ENCODE results near the gene TRAPPC2L. TPM values are rescaled to one million over a fixed set of nuclear protein-coding genes. Genes with fewer than 3 reads are reported as not detected.
"Not testable (repeated sequence)": the region's sequence is repeated elsewhere in the genome, so short reads cannot be mapped to it uniquely, and the experiment has no call there.

The TRAPPC2L gene
- total RNA-seq, 1 donor from 2014 or later = 56.5 TPM

DNA sequence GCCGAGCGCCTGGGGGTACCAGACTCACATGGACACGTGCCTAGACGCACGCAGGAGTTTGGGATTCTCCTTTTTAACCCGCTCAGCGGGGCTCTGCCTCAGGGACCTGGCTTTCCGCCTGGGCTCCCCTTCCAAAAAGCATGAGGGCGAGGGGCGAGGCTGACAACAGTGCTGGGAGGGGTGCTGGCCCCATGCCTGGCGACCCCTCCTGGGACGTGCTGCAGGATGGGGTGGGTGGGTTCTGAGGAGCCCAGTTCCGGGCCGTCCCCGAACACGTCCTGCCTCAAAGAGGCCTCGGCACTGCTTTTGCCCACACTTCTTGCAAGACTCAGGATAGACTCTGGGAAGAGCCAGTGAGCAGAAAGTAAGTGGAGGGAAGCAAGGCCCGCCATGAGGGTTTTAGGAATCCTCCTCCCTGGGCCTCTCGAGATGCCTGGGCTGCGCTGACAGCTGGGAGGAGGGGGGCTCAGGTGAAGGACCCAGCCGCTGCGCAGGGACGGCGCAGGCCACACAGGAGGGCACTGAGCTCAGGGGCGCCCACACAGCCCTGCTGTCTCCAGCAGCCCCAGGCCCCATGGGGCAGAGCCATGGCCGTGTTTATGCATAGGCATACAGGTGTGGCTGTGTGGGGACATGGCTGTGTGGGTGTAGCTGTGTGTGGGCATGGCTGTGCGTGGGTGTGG is 24.9 kb downstream of the TRAPPC2L start:
- intact Hi-C loops (cut with micrococcal nuclease) = no loop called here
- H3K27me3 Mint-ChIP-seq (ENCODE audit: low read depth) = no peaks in the 10 kb centered on the region
- H3K4me1 Mint-ChIP-seq (ENCODE audit: low read depth) = peaks cover 6% of the 10 kb centered on the region
- H3K27ac Mint-ChIP-seq = no peak overlapping the region
- no peaks in the 10 kb centered on the region for H3K9me3 Mint-ChIP-seq
- H3K36me3 Mint-ChIP-seq (ENCODE audit: low read depth) = no peaks in the 10 kb centered on the region
- no peak for DNase-seq (ENCODE audit: low spot score)
- no peak overlapping the region for H3K4me3 Mint-ChIP-seq (ENCODE audit: low read depth)

DNA sequence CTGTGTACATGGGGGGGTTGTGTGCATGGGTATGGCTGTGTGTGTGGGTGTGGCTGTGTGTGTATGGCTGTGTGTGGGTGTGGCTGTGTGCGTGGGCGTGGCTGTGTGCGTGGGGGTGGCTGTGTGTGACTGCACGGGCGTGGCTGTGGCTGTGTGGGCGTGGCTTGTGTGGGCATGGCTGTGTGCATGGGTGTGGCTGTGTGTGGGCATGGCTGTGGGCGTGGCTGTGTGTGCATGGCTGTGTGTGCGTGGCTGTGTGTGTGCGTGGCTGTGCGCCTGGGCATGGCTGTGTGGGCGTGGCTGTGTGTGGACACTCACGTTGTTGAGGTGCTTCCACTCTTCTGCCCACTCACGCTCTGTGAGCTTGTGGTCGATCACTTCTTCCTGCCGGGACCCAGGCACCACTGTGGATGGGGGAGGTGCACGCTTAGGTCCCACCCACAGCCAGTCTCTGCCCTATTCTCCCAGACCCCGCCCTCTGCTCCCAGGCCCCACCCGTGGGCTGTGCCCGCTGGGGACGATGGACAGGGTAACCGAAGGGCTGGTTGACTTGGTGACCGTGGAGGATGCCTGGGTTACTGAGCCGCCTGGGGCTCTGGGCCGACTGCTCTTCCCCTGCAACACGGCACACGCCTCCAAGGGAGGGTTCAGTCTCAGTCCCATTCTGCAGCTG is 25.6 kb downstream of the TRAPPC2L start:
- Mint-ChIP-seq H3K4me3 (ENCODE audit: low read depth) (no peak overlapping the region), H3K36me3 (ENCODE audit: low read depth) (no peaks in the 10 kb centered on the region), H3K4me1 (ENCODE audit: low read depth) (peaks cover 6% of the 10 kb centered on the region), H3K9me3 (no peaks in the 10 kb centered on the region), H3K27ac (no peak overlapping the region), H3K27me3 (ENCODE audit: low read depth) (no peaks in the 10 kb centered on the region)
- DNase-seq (ENCODE audit: low spot score) = peak; percentile 15
- intact Hi-C loops (cut with micrococcal nuclease) = no loop called here

DNA sequence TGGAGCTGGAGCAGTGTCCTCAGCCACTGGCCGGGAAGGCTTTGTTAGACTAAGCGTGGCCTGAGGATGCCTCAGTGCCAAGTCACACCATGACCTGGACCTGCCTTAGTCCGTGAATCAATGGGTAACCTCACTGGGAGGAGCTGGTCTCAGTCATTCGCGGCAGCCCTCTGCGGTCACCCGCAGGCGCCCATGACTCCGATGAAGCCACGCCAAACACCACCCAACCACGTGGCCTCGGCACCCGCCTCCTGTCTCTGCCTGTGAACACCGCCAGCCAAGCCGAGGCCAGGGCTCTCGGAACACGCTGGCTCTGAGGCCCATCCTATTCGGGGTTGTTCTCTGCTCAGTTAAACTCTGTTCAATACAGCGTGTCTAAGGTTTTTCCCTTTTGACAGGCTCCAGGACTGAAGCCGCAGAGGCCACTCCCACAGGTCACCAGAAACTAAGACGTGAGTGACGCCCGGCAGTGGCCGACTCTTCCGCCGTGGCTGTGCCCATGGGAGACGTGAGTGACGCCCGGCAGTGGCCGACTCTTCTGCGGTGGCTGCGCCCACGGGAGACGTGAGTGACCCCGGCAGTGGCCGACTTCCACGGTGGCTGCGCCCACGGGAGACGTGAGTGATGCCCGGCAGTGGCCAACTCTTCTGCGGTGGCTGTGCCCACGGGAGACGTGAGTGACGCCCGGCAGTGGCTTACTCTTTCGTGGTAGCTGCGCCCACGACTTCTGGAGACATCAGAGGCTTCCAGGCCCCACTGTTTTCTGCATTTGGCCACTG is 26.4 kb downstream of the TRAPPC2L start:
- no peaks in the 10 kb centered on the region for H3K36me3 Mint-ChIP-seq (ENCODE audit: low read depth)
- H3K4me3 Mint-ChIP-seq (ENCODE audit: low read depth) = no peak overlapping the region
- H3K9me3 Mint-ChIP-seq = no peaks in the 10 kb centered on the region
- no peak overlapping the region for H3K27ac Mint-ChIP-seq
- DNase-seq (ENCODE audit: low spot score) = no peak
- H3K4me1 Mint-ChIP-seq (ENCODE audit: low read depth) = peaks cover 6% of the 10 kb centered on the region
- intact Hi-C loops (cut with micrococcal nuclease) = no loop called here
- no peaks in the 10 kb centered on the region for H3K27me3 Mint-ChIP-seq (ENCODE audit: low read depth)

DNA sequence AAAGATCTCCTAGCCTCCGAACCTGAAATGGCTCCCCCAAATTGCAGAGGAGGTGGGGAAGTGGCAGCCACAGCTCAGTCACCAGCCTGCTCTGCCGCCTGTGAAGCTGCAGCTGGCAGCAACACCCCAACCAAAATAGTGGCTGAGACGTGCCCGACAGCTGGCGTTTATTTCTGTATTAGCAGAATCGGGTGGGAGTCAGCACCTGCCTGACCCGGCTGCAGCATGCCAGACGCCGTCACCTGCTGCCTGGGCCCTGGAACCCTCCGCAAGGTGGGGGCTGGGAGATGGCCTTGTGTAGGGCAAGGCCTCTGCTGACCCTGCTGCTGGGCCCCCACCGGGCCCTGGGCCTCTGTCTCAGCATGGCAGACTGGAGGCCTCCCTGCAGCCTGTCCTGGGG is 27.0 kb downstream of the TRAPPC2L start:
- Mint-ChIP-seq H3K4me1 (ENCODE audit: low read depth) (peaks cover 6% of the 10 kb centered on the region), H3K4me3 (ENCODE audit: low read depth) (no peak overlapping the region), H3K36me3 (ENCODE audit: low read depth) (no peaks in the 10 kb centered on the region), H3K27me3 (ENCODE audit: low read depth) (no peaks in the 10 kb centered on the region), H3K9me3 (no peaks in the 10 kb centered on the region), H3K27ac (no peak overlapping the region)
- intact Hi-C loops (cut with micrococcal nuclease) = no loop called here
- DNase-seq (ENCODE audit: low spot score) = no peak

DNA sequence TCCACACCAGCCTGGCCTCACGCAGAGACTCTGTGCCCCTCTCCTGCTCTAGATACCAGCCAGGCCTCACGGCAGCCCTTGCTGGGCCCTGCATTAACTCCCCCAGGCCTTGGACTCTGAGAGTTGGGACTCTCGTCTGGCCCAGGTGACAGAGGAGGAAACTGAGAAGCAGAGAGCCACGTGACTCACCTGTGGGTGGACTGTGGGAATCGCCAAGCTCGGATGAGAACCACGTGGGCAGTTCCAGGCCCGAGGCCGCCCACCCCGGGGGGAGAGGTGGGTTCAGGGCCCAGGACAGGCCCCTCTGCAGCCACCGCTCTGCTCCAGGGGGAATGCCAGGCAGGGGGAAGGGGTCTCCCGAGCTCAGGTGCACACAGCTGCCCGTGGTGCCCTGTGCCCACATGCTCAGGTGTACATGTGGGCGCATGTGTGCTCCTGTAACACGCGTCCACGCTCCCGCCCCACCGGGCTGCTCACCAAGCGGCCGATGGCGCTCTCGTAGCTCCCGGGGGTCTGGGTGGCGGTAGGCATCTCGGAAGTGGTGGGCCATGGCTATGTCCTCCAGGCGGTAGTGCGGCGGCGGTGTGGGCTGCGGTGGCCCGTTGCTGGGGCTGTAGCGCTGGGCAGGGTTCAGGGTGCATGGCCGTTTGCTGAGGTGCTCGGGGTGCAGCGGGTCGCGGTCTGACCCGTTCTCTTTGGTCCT is 27.8 kb downstream of the TRAPPC2L start:
- Mint-ChIP-seq H3K4me3 (ENCODE audit: low read depth) (no peak overlapping the region), H3K27ac (no peak overlapping the region), H3K4me1 (ENCODE audit: low read depth) (peaks cover 6% of the 10 kb centered on the region), H3K9me3 (no peaks in the 10 kb centered on the region), H3K27me3 (ENCODE audit: low read depth) (no peaks in the 10 kb centered on the region), H3K36me3 (ENCODE audit: low read depth) (no peaks in the 10 kb centered on the region)
- no peak for DNase-seq (ENCODE audit: low spot score)
- intact Hi-C loops (cut with micrococcal nuclease) = no loop called here

DNA sequence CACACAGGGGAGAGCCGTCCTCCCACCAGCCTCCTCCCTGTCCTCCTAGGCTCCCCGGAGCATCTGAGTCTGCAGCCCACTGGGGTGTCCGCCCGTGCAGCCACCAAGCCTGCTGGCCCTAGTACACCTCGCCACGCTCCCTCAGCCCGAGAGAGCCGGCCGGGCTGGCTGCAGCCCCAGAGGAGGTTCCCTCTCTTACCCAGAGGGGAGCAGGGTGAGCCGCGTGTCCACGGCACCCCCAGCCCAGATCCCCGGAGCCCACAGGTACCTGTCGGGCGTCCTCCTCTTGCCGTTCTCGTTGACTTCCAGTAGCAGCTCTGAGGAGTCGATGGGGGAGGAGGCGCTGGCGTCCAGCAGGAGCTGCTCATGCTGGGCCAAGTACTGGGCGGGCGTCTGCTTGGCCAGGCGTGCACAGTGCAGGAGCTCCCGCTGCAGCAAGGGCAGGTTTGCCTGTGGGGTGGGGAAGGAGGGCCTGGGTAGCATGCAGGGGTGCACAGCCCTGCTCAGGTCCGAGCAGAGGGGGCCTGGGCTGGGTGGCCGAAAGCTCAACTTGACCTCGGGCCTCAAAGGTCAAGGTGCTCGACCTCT is 28.9 kb downstream of the TRAPPC2L start:
- intact Hi-C loops (cut with micrococcal nuclease) = no loop called here
- no peak overlapping the region for H3K4me3 Mint-ChIP-seq (ENCODE audit: low read depth)
- H3K36me3 Mint-ChIP-seq (ENCODE audit: low read depth) = no peaks in the 10 kb centered on the region
- peaks cover 6% of the 10 kb centered on the region for H3K4me1 Mint-ChIP-seq (ENCODE audit: low read depth)
- DNase-seq (ENCODE audit: low spot score) = no peak
- no peaks in the 10 kb centered on the region for H3K9me3 Mint-ChIP-seq
- no peak overlapping the region for H3K27ac Mint-ChIP-seq
- no peaks in the 10 kb centered on the region for H3K27me3 Mint-ChIP-seq (ENCODE audit: low read depth)

DNA sequence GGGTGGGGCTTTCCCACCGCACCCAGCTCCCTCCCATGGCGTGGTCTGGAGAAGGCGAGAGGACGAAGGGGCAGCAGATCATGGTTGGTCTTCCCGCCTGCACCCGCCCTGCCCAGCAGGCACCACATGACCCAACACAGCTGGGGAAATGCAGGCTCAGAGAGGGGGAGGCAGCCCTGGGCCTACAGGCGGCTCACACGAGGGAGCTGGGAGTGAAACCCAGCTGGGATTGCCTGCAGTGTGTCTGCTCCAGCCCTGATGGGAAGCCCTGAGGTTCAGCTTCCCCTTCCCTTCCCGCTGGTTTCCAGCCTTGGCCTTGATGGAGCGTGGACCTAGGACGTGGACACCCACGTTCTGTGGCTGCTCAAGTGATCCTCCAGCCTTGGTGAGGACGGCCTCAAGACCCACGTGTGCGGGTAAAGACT is 29.5 kb downstream of the TRAPPC2L start:
- intact Hi-C loops (cut with micrococcal nuclease) = no loop called here
- Mint-ChIP-seq H3K4me3 (ENCODE audit: low read depth) (no peak overlapping the region), H3K27me3 (ENCODE audit: low read depth) (no peaks in the 10 kb centered on the region), H3K4me1 (ENCODE audit: low read depth) (peaks cover 6% of the 10 kb centered on the region), H3K27ac (no peak overlapping the region), H3K36me3 (ENCODE audit: low read depth) (no peaks in the 10 kb centered on the region), H3K9me3 (no peaks in the 10 kb centered on the region)
- DNase-seq (ENCODE audit: low spot score) = no peak

DNA sequence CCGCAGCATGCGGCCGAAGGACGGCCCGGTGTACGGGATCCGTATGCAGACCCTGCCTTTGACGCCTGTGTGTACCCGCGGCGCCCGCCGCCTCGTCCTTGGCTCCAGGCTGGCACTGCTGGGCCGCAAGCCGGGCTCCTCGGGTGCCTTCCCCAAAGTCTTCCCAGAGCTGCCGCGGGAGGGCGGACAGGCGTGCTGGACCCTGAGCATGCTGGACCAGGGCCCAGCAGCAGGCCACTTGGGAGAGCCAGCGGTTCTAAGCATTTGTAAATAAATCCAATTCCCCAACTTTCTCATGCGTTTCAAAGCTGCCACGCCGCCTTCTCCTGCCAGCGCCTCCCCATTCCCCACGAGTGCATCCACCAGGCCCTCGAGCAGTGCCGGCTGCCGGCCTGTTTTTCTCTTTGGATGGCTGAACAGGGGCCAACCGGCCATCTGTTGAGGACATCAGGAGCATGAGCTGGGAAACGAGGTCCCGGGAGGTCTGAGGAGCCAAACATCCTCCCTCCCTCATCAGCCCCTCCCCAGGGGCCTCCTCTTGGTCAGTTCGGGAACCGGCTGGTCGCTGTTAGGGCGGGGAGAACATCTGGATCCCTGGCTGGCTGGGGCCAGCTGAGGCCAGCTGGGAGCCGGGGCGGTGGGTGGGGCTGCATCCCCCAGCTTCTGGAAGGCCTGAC is 30.1 kb downstream of the TRAPPC2L start:
- Mint-ChIP-seq H3K27ac (no peak overlapping the region), H3K9me3 (no peaks in the 10 kb centered on the region), H3K4me3 (ENCODE audit: low read depth) (no peak overlapping the region), H3K36me3 (ENCODE audit: low read depth) (no peaks in the 10 kb centered on the region), H3K4me1 (ENCODE audit: low read depth) (peaks cover 6% of the 10 kb centered on the region), H3K27me3 (ENCODE audit: low read depth) (no peaks in the 10 kb centered on the region)
- no peak for DNase-seq (ENCODE audit: low spot score)
- intact Hi-C loops (cut with micrococcal nuclease) = no loop called here

DNA sequence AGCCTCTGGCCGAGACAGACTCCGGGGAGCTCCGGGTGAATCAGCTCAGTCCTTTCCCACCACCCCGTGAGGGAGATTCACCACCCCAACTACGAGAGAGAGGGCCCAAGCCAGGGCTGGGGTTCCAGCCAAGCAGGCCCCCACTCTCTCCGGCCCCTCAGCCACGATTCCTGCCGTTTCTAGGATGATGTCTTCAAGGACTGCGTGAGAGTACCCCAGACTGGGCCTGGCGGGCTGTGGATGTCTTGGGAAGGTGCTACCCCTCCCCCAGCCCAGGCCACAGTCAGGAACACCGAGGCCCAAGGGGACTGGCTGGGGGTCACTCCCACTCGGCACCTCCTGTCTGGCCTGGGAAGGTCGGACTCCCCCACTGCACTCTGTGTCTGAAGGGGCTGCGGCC is 31.1 kb downstream of the TRAPPC2L start:
- H3K27ac Mint-ChIP-seq = no peak overlapping the region
- no peak for DNase-seq (ENCODE audit: low spot score)
- intact Hi-C loops (cut with micrococcal nuclease) = no loop called here

DNA sequence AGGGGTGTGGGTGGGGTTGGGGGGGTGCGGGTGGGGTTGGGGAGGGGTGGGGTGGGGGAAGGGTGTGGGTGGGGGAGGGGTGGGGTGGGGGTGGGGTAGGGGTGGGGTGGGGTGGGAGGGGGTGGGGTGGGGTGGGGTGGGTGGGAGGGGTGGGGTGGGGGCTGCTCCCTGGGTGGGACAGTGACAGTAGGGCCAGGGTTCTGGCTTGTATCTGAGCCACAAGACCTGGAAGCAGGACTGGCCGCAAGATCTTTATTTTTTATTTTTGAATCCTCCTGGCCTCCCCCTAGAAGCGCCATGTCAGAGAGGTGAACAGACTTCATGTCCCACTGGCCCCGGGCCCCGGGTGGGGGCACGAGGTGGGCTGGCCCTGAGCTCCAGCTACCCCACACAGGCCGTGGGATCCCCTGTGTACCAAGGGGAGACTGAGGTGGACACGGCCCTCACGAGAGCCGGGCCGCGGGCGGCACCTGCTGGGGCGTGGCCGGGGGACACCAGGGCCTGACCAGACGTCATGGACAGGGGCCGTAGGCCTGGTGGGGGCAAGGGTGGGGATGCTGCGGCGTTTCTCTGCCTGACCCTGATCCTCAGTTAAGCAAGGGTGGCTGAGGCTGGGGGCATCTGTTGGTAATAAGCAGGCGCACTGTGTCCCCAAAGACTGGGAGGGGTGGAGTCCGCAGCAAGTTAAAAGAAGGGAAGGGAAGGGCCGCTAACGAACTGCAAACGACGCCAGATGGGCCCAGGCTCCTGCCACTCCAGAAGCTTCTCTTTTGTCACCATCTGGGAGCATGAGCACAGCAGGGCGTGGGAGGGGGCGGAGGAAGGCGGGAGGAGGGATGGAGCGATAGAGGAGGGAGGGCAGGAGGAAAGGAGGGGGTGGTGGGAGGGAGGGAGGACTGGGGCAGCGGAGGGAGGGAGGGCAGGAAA is 31.8 kb downstream of the TRAPPC2L start:
- Mint-ChIP-seq H3K27ac (no peak overlapping the region), H3K27me3 (ENCODE audit: low read depth) (no peaks in the 10 kb centered on the region), H3K4me3 (ENCODE audit: low read depth) (no peak overlapping the region), H3K36me3 (ENCODE audit: low read depth) (no peaks in the 10 kb centered on the region), H3K4me1 (ENCODE audit: low read depth) (no peaks in the 10 kb centered on the region), H3K9me3 (no peaks in the 10 kb centered on the region)
- intact Hi-C loops (cut with micrococcal nuclease) = no loop called here
- no peak for DNase-seq (ENCODE audit: low spot score)

More for the DNA sequence above, 31.1 kb downstream of the TRAPPC2L start:
- Mint-ChIP-seq H3K27me3 (ENCODE audit: low read depth) (no peaks in the 10 kb centered on the region), H3K36me3 (ENCODE audit: low read depth) (no peaks in the 10 kb centered on the region), H3K9me3 (no peaks in the 10 kb centered on the region), H3K4me1 (ENCODE audit: low read depth) (no peaks in the 10 kb centered on the region), H3K4me3 (ENCODE audit: low read depth) (no peak overlapping the region)

DNA sequence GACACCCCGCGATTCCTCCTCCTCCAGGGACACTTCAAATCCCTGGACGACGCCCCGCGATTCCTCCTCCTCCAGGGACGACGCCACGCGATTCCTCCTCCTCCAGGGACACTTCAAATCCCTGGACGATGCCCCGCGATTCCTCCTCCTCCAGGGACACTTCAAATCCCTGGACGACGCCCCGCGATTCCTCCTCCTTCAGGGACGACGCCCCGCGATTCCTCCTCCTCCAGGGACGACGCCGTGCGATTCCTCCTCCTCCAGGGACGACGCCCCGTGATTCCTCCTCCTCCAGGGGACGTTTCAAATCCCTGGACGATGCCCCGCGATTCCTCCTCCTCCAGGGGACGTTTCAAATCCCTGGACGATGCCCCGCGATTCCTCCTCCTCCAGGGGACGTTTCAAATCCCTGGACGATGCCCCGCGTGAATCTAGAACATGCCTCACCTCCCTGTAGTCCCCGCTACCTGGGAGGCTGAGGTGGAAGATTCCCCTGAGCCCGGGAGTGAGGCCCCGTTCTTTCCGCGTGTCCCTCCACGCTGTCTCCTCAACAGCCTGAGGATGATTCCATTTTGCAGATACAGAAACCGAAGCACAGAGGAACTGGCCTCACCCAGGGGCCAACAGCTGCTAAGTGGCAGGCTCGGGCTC is 32.9 kb downstream of the TRAPPC2L start:
- not testable (repeated sequence) for H3K36me3 Mint-ChIP-seq (ENCODE audit: low read depth)

More for the DNA sequence above, 32.9 kb downstream of the TRAPPC2L start:
- H3K27me3 Mint-ChIP-seq (ENCODE audit: low read depth); H3K4me1 Mint-ChIP-seq (ENCODE audit: low read depth); H3K9me3 Mint-ChIP-seq; H3K27ac Mint-ChIP-seq; H3K4me3 Mint-ChIP-seq (ENCODE audit: low read depth); DNase-seq (ENCODE audit: low spot score); intact Hi-C loops (cut with micrococcal nuclease): not testable (repeated sequence)
